ENCODE measurements around the gene SC5D. TPM values are rescaled to one million over a fixed set of nuclear protein-coding genes. Genes with fewer than 3 reads are reported as not detected.

SC5D gene
- total RNA-seq, 1 experiment from 2014 or later, result 79.2 TPM

- CTCF ChIA-PET, result interaction anchor here (1.4 to 2.1 kb wide), 3 partner anchors 47 to 98 kb away, joined by 3 to 6 read pairs (median 5); no protein-coding TSS in a partner anchor
- peaks cover 51% of the 10 kb centered on the region for H3K4me1 Mint-ChIP-seq
- no peak for ATAC-seq
Measured at GRCh38 chr11:121293288-121293594, 670 bp downstream of the SC5D start.

GRCh38 chr11:121295246-121296029 lies 2.9 kb downstream of the SC5D start:
- peaks cover 9% of the 10 kb centered on the region for H3K9me3 Mint-ChIP-seq
- no peaks in the 10 kb centered on the region for H3K27me3 Mint-ChIP-seq (ENCODE audit: low read depth)
- peak overlapping the region; percentile 52 for H3K4me3 Mint-ChIP-seq
- peaks cover 65% of the 10 kb centered on the region for H3K4me1 Mint-ChIP-seq
- ATAC-seq, result no peak
- ChIA-PET CTCF (no interaction called here), POLR2A (no interaction called here)
- DNase-seq (ENCODE audit: low spot score), result no peak
- peaks cover 10% of the 10 kb centered on the region for H3K36me3 Mint-ChIP-seq
- no peak for TF ChIP-seq ZMAT4 (CRISPR knock-in tag; IDR thresholded peaks at IDR 0.05)
- no peak for TF ChIP-seq NR3C1 (CRISPR knock-in tag; conservative IDR thresholded peaks at IDR 0.05; ENCODE audit: low read depth)
- TF ChIP-seq SOX15 (CRISPR knock-in tag; IDR thresholded peaks at IDR 0.05), result no peak
- TF ChIP-seq TEAD1 (CRISPR knock-in tag; IDR thresholded peaks at IDR 0.05), result no peak
- TF ChIP-seq ATF1 (CRISPR knock-in tag; IDR thresholded peaks at IDR 0.05), result no peak
- no peak for TF ChIP-seq ZNF281 (CRISPR knock-in tag; IDR thresholded peaks at IDR 0.05)
- TF ChIP-seq ZNF396 (CRISPR knock-in tag; IDR thresholded peaks at IDR 0.05; ENCODE audit: borderline replicate concordance), result no peak
- no peak for TF ChIP-seq STAT6 (CRISPR knock-in tag; conservative IDR thresholded peaks at IDR 0.05; ENCODE audit: low read depth)
- no peak for TF ChIP-seq GABPB1 (CRISPR knock-in tag; IDR thresholded peaks at IDR 0.05)
- TF ChIP-seq MYBL2 (CRISPR knock-in tag; IDR thresholded peaks at IDR 0.05), result no peak
- TF ChIP-seq NR2C2 (CRISPR knock-in tag; IDR thresholded peaks at IDR 0.05), result no peak
- no peak for TF ChIP-seq MXD4 (CRISPR knock-in tag; IDR thresholded peaks at IDR 0.05; ENCODE audit: borderline replicate concordance)
- TF ChIP-seq ZNF121 (CRISPR knock-in tag; IDR thresholded peaks at IDR 0.05), result no peak
- no peak for TF ChIP-seq CREB1 (CRISPR knock-in tag; IDR thresholded peaks at IDR 0.05)
- no peak for TF ChIP-seq JUN (CRISPR knock-in tag; IDR thresholded peaks at IDR 0.05)
- no peak for TF ChIP-seq ERG (CRISPR knock-in tag; IDR thresholded peaks at IDR 0.05)
- TF ChIP-seq CDX4 (CRISPR knock-in tag; IDR thresholded peaks at IDR 0.05; ENCODE audit: borderline replicate concordance), result no peak
- no peak for TF ChIP-seq NFYB (CRISPR knock-in tag; conservative IDR thresholded peaks at IDR 0.05; ENCODE audit: low read depth)
- TF ChIP-seq FOXK1 (CRISPR knock-in tag; IDR thresholded peaks at IDR 0.05), result no peak
- peak overlapping the region; percentile 84 for H3K27ac Mint-ChIP-seq

More at GRCh38 chr11:121293288-121293594, 670 bp downstream of the SC5D start:
- DNase-seq (ENCODE audit: low spot score), result no peak
- H3K27me3 Mint-ChIP-seq (ENCODE audit: low read depth), result no peaks in the 10 kb centered on the region
- POLR2A ChIA-PET, result no interaction called here
- no peak for TF ChIP-seq ZNF263 (CRISPR knock-in tag; IDR thresholded peaks at IDR 0.05; ENCODE audit: low read depth)
- H3K4me3 Mint-ChIP-seq, result peak overlapping the region; percentile 95
- peak overlapping the region; percentile 89 for H3K27ac Mint-ChIP-seq
- H3K9me3 Mint-ChIP-seq, result peaks cover 10% of the 10 kb centered on the region
- peaks cover 4% of the 10 kb centered on the region; the same call in 1 of the 2 replicates for H3K36me3 Mint-ChIP-seq
